OCI-LY1 (cell line): ENCODE results near the gene ELOVL2.

Experiments used
- H2AFZ ChIP-seq: fragments of 200-600 bp; sonication (generic), shearing (Covaris generic); 2 replicates; pipeline ENCODE4 v1.6.0; 2014; ENCODE audit warnings: antibody characterized with exemption, mild to moderate bottlenecking, low read length
- H3F3A ChIP-seq: fragments of 200-600 bp; sonication (generic), shearing (Covaris generic); 2 replicates; pipeline ENCODE4 v1.6.0; 2014; ENCODE audit warnings: mild to moderate bottlenecking, antibody characterized with exemption, low read length, moderate library complexity; ENCODE audit not compliant: insufficient read depth
- H3K27ac ChIP-seq: fragments of 200-600 bp; sonication (generic); 2 replicates; pipeline ENCODE4 v1.5.1; 2014; ENCODE audit warnings: low read length, mixed run types, mild to moderate bottlenecking, low read depth; ENCODE audit not compliant: poor library complexity, severe bottlenecking
- H3K27me3 ChIP-seq: fragments of 200-600 bp; sonication (generic); 2 replicates; pipeline ENCODE4 v1.6.0; 2014; ENCODE audit warnings: antibody characterized with exemption, mild to moderate bottlenecking, low read length, moderate library complexity; ENCODE audit not compliant: insufficient read depth
- H3K36me3 ChIP-seq: fragments of 200-600 bp; sonication (generic); 2 replicates; pipeline ENCODE4 v1.6.1; 2014; ENCODE audit warnings: mild to moderate bottlenecking, antibody characterized with exemption, low read length, moderate library complexity, mixed read lengths; ENCODE audit not compliant: insufficient read depth
- H3K4me1 ChIP-seq: fragments of 200-600 bp; sonication (generic); 2 replicates; pipeline ENCODE4 v1.5.1; 2014; ENCODE audit warnings: mild to moderate bottlenecking, low read length, moderate library complexity; ENCODE audit not compliant: insufficient read depth, severe bottlenecking
- H3K4me2 ChIP-seq: fragments of 200-600 bp; sonication (generic), shearing (Covaris generic); 2 replicates; pipeline ENCODE4 v1.6.1; 2014; ENCODE audit warnings: low read length
- H3K4me3 ChIP-seq: fragments of 200-600 bp; sonication (generic); 2 replicates; pipeline ENCODE4 v1.5.1; 2014; ENCODE audit warnings: low read length, low read depth, mild to moderate bottlenecking, mixed read lengths; ENCODE audit not compliant: poor library complexity, severe bottlenecking
- H3K79me2 ChIP-seq: fragments of 200-600 bp; shearing (Covaris generic); 2 replicates; pipeline ENCODE4 v1.6.1; 2016; ENCODE audit warnings: mixed run types, low read length, mixed read lengths; ENCODE audit not compliant: insufficient read depth
- H3K9ac ChIP-seq: fragments of 200-600 bp; sonication (generic), shearing (Covaris generic); 2 replicates; pipeline ENCODE4 v1.6.1; 2014; ENCODE audit warnings: mild to moderate bottlenecking, low read length, mixed read lengths
- H3K9me2 ChIP-seq: fragments of 200-600 bp; sonication (generic), shearing (Covaris generic); 2 replicates; pipeline ENCODE4 v1.6.1; 2014; ENCODE audit warnings: low read depth, mild to moderate bottlenecking, low read length, mixed read lengths
- H3K9me3 ChIP-seq: fragments of 200-600 bp; shearing (Covaris generic); 2 replicates; pipeline ENCODE4 v1.6.1; 2014; ENCODE audit warnings: low read length, mixed read lengths
- H4K20me1 ChIP-seq: fragments of 200-600 bp; sonication (generic), shearing (Covaris generic); 2 replicates; pipeline ENCODE4 v1.6.0; 2016; ENCODE audit warnings: mild to moderate bottlenecking, low read length; ENCODE audit not compliant: insufficient read depth
- CTCF ChIP-seq: fragments of 200-600 bp; sonication (generic), shearing (Covaris generic); IDR thresholded peaks from 2 replicates; pipeline ENCODE4 v1.5.1; 2017; ENCODE audit warnings: mild to moderate bottlenecking, antibody characterized with exemption, low read length, moderate library complexity, mixed read lengths
- EZH2 ChIP-seq: fragments of 200-600 bp; sonication (generic), shearing (Covaris generic); IDR thresholded peaks from 2 replicates; pipeline ENCODE4 v1.8.0; 2017; ENCODE audit warnings: borderline replicate concordance, mixed run types, mild to moderate bottlenecking, antibody characterized with exemption, low read length, moderate library complexity, mixed read lengths

Gene ELOVL2

GRCh38 chr6:11015102-11015501 lies 29.0 kb downstream of the ELOVL2 start:
- Histone ChIP-seq H3K9ac (no peak overlapping the region), H3K4me3 (no peak overlapping the region), H3K36me3 (no peaks in the 10 kb centered on the region), H3F3A (no peaks in the 10 kb centered on the region), H3K9me2 (no peaks in the 10 kb centered on the region), H3K79me2 (no peaks in the 10 kb centered on the region), H3K4me1 (no peaks in the 10 kb centered on the region), H4K20me1 (no peaks in the 10 kb centered on the region), H3K27me3 (no peaks in the 10 kb centered on the region), H3K4me2 (no peak overlapping the region), H3K27ac (no peak overlapping the region), H2AFZ (no peak overlapping the region), H3K9me3 (no peaks in the 10 kb centered on the region)
- no peak for TF ChIP-seq EZH2
- no peak for TF ChIP-seq CTCF

GRCh38 chr6:11013721-11014070 lies 30.4 kb downstream of the ELOVL2 start:
- no peak for TF ChIP-seq CTCF
- no peak for TF ChIP-seq EZH2
- H3K9ac ChIP-seq = no peak overlapping the region
- no peaks in the 10 kb centered on the region for H4K20me1 ChIP-seq
- no peak overlapping the region for H3K4me3 ChIP-seq
- no peaks in the 10 kb centered on the region for H3K9me2 ChIP-seq
- H3K79me2 ChIP-seq = no peaks in the 10 kb centered on the region
- H3F3A ChIP-seq = no peaks in the 10 kb centered on the region
- H3K4me2 ChIP-seq = no peak overlapping the region
- no peaks in the 10 kb centered on the region for H3K36me3 ChIP-seq
- H3K27me3 ChIP-seq = no peaks in the 10 kb centered on the region
- H3K9me3 ChIP-seq = no peaks in the 10 kb centered on the region
- H3K4me1 ChIP-seq = no peaks in the 10 kb centered on the region
- H2AFZ ChIP-seq = no peak overlapping the region
- no peak overlapping the region for H3K27ac ChIP-seq

- H2AFZ ChIP-seq = no peak overlapping the region
- no peak overlapping the region for H3K9ac ChIP-seq
- H3K4me2 ChIP-seq = no peak overlapping the region
Measured at GRCh38 chr6:11012976-11013720, 31.0 kb downstream of the ELOVL2 start.

More at GRCh38 chr6:11012976-11013720, 31.0 kb downstream of the ELOVL2 start:
- Histone ChIP-seq H3K4me3 (no peak overlapping the region), H3K79me2 (no peaks in the 10 kb centered on the region), H3K9me2 (no peaks in the 10 kb centered on the region), H3K9me3 (no peaks in the 10 kb centered on the region), H3F3A (no peaks in the 10 kb centered on the region), H4K20me1 (no peaks in the 10 kb centered on the region), H3K27me3 (no peaks in the 10 kb centered on the region), H3K4me1 (no peaks in the 10 kb centered on the region), H3K36me3 (no peaks in the 10 kb centered on the region), H3K27ac (no peak overlapping the region)
- TF ChIP-seq CTCF (no peak), EZH2 (no peak)
